H1 (cell line): ENCODE data around the gene NAV3. TPM values are rescaled to one million over a fixed set of nuclear protein-coding genes. Genes with fewer than 3 reads are reported as not detected.

ENCODE experiments used
- CREB1 ChIP-seq: IDR thresholded peaks from 2 replicates; pipeline ENCODE4 v1.6.1; 2012; ENCODE audit warnings: inconsistent platforms
- polyA plus RNA-seq, 7 experiments: library from polyadenylated mRNA; depleted of rRNA in 3 of 7; stranded (reverse) in 5 of 7; unstranded in 2 of 7; fragments of >200 nt in 5 of 7; fragments of 200-250 nt in 2 of 7; gene quantifications; 1 replicate in 5 of 7; 2 replicates in 1 of 7; 4 replicates in 1 of 7; pipeline versions ENCODE4 v1.2.1 to v1.2.3, GENCODE V29; 2011 to 2013; ENCODE audit warnings: missing spikeins in 2 of 7, mixed read lengths in 2 of 7
- total RNA-seq: library from RNA; stranded (reverse); fragmentation: NEBNext Ultra II Directional; extraction: Animal tissue kit (Norgen Biotek cat#: 25700); gene quantifications from 2 replicates; pipeline ENCODE4 v1.2.1, GENCODE V29; 2021

Gene NAV3
- total and polyA plus RNA-seq, 2 of the 8 experiments (the other 6 are each of a cell fraction or from before 2014, with no cell fraction given), result 0.47 to 5.0 TPM

GRCh38 chr12:78220811-78221210 is 390.1 kb downstream of the NAV3 start (continued):
- TF ChIP-seq CREB1, result no peak
- TF ChIP-seq, all 59 proteins: peak for 0
